Fibroblast of lung (primary cell): ENCODE results near the gene ISG15. TPM values are rescaled to one million over a fixed set of nuclear protein-coding genes. Genes with fewer than 3 reads are reported as not detected.

Source experiments
- DNase-seq, 2 donors: peaks; one replicate each; pipeline versions ENCODE4 v3.0.0 to v3.0.0-alpha.2; 2010; ENCODE audit warnings: low read depth in 2 of 2
- H2AFZ ChIP-seq: 2 replicates; pipeline ENCODE4 v1.5.1; 2012; ENCODE audit warnings: low read length, control low read depth, inconsistent platforms
- H3K27ac ChIP-seq: 2 replicates; pipeline ENCODE4 v1.5.1; 2011; ENCODE audit warnings: low read length, control low read depth; ENCODE audit not compliant: insufficient read depth
- H3K27me3 ChIP-seq: 2 replicates; pipeline ENCODE4 v1.5.1; 2011; ENCODE audit warnings: mild to moderate bottlenecking, low read length; ENCODE audit not compliant: control insufficient read depth, insufficient read depth
- H3K36me3 ChIP-seq: 2 replicates; pipeline ENCODE4 v1.5.1; 2011; ENCODE audit warnings: low read length; ENCODE audit not compliant: control insufficient read depth, insufficient read depth
- H3K4me1 ChIP-seq: 2 replicates; pipeline ENCODE4 v1.5.1; 2011; ENCODE audit warnings: low read length; ENCODE audit not compliant: control insufficient read depth, insufficient read depth; ENCODE audit errors: extremely low read depth
- H3K4me2 ChIP-seq: 2 replicates; pipeline ENCODE4 v1.5.1; 2011; ENCODE audit warnings: low read length, control low read depth; ENCODE audit not compliant: insufficient read depth; ENCODE audit errors: extremely low read depth
- H3K4me3 ChIP-seq, 4 experiments: fragments of 200-600 bp in 1 of 4; sonication (generic) in 1 of 4; replicated peaks in 1 of 4; 2 replicates each; pipeline ENCODE4 v1.5.1; 2011 to 2016; ENCODE audit warnings: low read length in 4 of 4, low read depth in 3 of 4, mild to moderate bottlenecking in 3 of 4, control low read depth in 2 of 4, inconsistent platforms in 1 of 4, mixed read lengths in 1 of 4; ENCODE audit not compliant: insufficient read depth in 1 of 4; ENCODE audit errors: control extremely low read depth in 1 of 4
- H3K79me2 ChIP-seq: 2 replicates; pipeline ENCODE4 v1.5.1; 2012; ENCODE audit warnings: mild to moderate bottlenecking, low read length, inconsistent platforms; ENCODE audit not compliant: control insufficient read depth, insufficient read depth
- H3K9ac ChIP-seq: 2 replicates; pipeline ENCODE4 v1.5.1; 2011; ENCODE audit warnings: mild to moderate bottlenecking, low read length, control low read depth; ENCODE audit not compliant: insufficient read depth
- H3K9me3 ChIP-seq: 2 replicates; pipeline ENCODE4 v1.5.1; 2012; ENCODE audit warnings: low read depth, low read length; ENCODE audit not compliant: control insufficient read depth, insufficient read depth
- H4K20me1 ChIP-seq: 2 replicates; pipeline ENCODE4 v1.5.1; 2011; ENCODE audit warnings: low read length; ENCODE audit not compliant: control insufficient read depth, insufficient read depth; ENCODE audit errors: extremely low read depth
- EZH2 ChIP-seq: IDR thresholded peaks from 2 replicates; pipeline ENCODE4 v1.5.1; 2012; ENCODE audit warnings: low read length, control low read depth, mild to moderate bottlenecking; ENCODE audit errors: missing control alignments
- polyA plus RNA-seq, 2 donors: library from polyadenylated mRNA; depleted of rRNA in 1 of 2; stranded (reverse) in 1 of 2; unstranded in 1 of 2; fragments of >200 nt; gene quantifications; 2 replicates each; pipeline ENCODE4 v1.2.1, GENCODE V29; 2011 to 2012; ENCODE audit warnings: missing spikeins in 1 of 2
- total RNA-seq: library from RNA; depleted of rRNA; stranded (reverse); fragments of >200 nt; gene quantifications from 2 replicates; pipeline ENCODE4 v1.2.1, GENCODE V29; 2014
- TF ChIP-seq, protein P1 (sequence below), 2 donors: IDR thresholded peaks in 1 of 2; conservative IDR thresholded peaks in 1 of 2; 1 replicate in 1 of 2; 2 replicates in 1 of 2; pipeline ENCODE4 v1.5.1; 2011 to 2012; ENCODE audit warnings: low read length in 2 of 2, control low read depth in 1 of 2, inconsistent platforms in 1 of 2, low read depth in 1 of 2, mild to moderate bottlenecking in 1 of 2

ISG15 gene
- total and polyA plus RNA-seq, 2 donors (not counting 1 experiment from before 2014, with no cell fraction given), result 24.2 to 93.3 TPM

DNA sequence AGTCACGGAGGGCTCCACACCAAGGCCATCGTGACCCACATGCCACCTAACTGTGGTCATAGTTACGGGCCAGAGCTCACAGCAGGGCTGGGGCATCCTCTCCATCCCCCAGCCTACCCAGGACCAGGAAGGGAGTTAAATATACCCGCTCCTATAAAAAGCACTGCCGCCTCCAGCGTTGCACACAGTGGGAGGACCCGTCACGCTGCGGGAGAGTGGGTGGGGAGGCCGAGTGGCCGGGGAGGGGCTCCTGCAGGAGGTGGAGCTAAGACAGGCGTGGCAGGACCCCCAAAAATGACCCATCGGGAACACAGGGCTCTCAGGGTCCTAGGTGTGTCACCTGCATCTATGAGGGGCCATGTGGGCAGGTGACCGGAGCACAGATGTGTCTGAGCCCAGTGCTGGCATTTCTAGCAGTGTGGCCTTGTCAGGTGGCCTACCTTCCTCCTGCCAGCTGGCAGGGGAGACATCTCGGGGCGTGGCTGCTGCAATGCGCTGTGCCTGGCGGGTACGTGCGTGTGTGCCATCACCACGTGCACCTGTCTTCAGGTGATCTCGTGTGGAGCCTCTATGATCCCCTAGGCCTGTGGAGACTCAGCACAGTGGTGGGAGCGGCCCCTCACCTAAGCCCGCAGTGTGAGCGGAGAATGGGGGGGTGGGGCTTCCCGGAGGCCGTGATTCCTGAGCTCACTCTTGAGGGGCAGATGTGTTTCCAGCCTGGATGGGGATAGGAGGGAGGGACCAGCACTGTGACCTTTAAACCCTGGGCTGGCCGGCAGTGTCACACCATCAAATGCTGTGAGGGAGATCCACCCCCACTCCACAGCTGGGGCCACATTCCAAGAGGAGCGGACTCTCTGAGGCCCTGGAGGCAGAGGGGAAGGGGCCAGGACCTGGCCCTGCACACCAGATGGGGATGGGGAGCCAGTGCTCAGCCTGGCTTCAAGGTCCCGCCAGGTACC, 24.4 kb downstream of the ISG15 start:
- Histone ChIP-seq H3K79me2 (no peaks in the 10 kb centered on the region), H4K20me1 (no peaks in the 10 kb centered on the region), H3K27ac (no peak overlapping the region), H3K4me3 (no peak overlapping the region), H3K36me3 (peaks cover 5% of the 10 kb centered on the region), H3K27me3 (no peaks in the 10 kb centered on the region), H3K4me1 (peaks cover 7% of the 10 kb centered on the region), H3K9ac (no peak overlapping the region), H3K4me2 (no peak overlapping the region), H3K9me3 (no peaks in the 10 kb centered on the region), H2AFZ (no peak overlapping the region)
- TF ChIP-seq, protein P1, sequence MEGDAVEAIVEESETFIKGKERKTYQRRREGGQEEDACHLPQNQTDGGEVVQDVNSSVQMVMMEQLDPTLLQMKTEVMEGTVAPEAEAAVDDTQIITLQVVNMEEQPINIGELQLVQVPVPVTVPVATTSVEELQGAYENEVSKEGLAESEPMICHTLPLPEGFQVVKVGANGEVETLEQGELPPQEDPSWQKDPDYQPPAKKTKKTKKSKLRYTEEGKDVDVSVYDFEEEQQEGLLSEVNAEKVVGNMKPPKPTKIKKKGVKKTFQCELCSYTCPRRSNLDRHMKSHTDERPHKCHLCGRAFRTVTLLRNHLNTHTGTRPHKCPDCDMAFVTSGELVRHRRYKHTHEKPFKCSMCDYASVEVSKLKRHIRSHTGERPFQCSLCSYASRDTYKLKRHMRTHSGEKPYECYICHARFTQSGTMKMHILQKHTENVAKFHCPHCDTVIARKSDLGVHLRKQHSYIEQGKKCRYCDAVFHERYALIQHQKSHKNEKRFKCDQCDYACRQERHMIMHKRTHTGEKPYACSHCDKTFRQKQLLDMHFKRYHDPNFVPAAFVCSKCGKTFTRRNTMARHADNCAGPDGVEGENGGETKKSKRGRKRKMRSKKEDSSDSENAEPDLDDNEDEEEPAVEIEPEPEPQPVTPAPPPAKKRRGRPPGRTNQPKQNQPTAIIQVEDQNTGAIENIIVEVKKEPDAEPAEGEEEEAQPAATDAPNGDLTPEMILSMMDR (conservative IDR thresholded peaks at IDR 0.05 in 1 of 2, IDR thresholded peaks at IDR 0.05 in 1 of 2; ENCODE audit: low read depth in 1 of 2, low read length in 2 of 2), result no peak
- DNase-seq, result no peak

DNA sequence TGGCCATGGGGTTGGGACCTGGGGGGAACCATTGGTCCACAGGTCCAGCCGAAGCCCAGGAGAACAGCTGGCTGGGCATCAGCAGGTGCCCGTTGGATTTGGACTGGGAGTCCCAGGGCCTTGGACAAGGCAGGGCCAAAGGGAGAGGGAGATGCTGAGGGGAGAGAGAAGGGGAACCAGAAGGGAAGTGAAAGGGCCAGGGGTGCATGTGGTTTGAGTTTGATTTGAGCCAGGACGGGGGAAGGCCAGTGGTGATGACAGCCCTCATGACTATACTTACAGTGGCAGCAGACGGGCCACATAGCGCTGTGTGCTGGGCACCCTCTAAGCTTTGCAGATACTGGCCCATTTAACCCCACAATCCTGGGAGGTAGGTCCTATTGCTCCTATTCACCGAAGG, 25.4 kb downstream of the ISG15 start:
- no peaks in the 10 kb centered on the region for H3K9me3 ChIP-seq
- no peak overlapping the region for H2AFZ ChIP-seq
- DNase-seq, result no peak

DNA sequence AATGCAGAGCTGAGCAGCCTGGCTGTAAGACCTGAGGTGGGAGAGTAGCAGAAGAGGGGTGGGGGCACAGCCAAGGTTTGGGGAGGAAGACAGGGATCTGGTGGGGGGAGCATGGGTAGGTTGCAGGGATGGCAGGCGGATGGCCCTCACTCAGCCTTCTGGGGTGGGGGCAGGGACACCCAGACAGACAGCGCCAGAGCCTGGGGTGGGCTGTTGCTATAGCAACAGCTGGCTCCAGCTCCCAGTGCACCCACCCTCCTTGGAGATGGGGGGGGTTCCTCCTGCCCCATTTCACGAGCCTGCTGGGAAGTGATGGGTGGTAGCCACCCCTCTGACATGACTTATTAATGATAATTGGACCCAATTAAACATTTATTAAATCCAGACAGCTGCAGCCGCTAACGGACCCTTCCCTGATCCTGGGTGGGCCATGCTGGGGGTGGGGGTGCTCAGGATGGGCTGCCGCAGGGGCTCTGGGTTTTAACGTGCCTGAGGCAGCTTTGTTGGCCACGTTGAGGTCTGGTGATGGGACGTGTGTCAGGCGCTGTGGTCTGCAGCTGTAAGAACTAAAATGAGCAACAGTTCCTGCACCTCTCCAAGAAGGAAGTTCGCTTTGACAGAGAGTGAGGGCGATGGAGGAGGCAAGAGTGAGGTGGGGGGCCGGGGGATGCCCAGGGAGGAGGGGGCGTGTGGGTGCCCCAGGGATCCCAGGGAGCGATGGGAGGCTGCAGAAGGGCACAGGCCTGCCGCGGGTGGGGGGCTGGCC, 26.0 kb downstream of the ISG15 start:
- TF ChIP-seq, protein P1 (conservative IDR thresholded peaks at IDR 0.05 in 1 of 2, IDR thresholded peaks at IDR 0.05 in 1 of 2; ENCODE audit: low read depth in 1 of 2, low read length in 2 of 2), result no peak
- TF ChIP-seq EZH2, result no peak
- H3K4me3 ChIP-seq, result no peak overlapping the region
- no peak overlapping the region for H3K27ac ChIP-seq
- no peaks in the 10 kb centered on the region for H3K27me3 ChIP-seq
- H3K79me2 ChIP-seq, result no peaks in the 10 kb centered on the region
- H3K4me1 ChIP-seq, result peaks cover 7% of the 10 kb centered on the region
- DNase-seq, result no peak
- no peaks in the 10 kb centered on the region for H4K20me1 ChIP-seq
- no peaks in the 10 kb centered on the region for H3K9me3 ChIP-seq
- no peak overlapping the region for H2AFZ ChIP-seq
- H3K9ac ChIP-seq, result no peak overlapping the region
- H3K4me2 ChIP-seq, result no peak overlapping the region
- H3K36me3 ChIP-seq, result peaks cover 6% of the 10 kb centered on the region

More for the DNA sequence above, 25.4 kb downstream of the ISG15 start:
- no peak overlapping the region for H3K9ac ChIP-seq
- no peaks in the 10 kb centered on the region for H3K27me3 ChIP-seq
- H3K4me3 ChIP-seq, result no peak overlapping the region
- no peak overlapping the region for H3K4me2 ChIP-seq
- peaks cover 6% of the 10 kb centered on the region for H3K36me3 ChIP-seq
- H3K27ac ChIP-seq, result no peak overlapping the region
- no peaks in the 10 kb centered on the region for H4K20me1 ChIP-seq
- TF ChIP-seq, protein P1 (conservative IDR thresholded peaks at IDR 0.05 in 1 of 2, IDR thresholded peaks at IDR 0.05 in 1 of 2; ENCODE audit: low read depth in 1 of 2, low read length in 2 of 2), result no peak
- TF ChIP-seq EZH2, result no peak
- no peaks in the 10 kb centered on the region for H3K79me2 ChIP-seq
- H3K4me1 ChIP-seq, result peaks cover 7% of the 10 kb centered on the region
